WI38 (cell line): ENCODE measurements around the gene CBLN3.

ENCODE experiments used
- H3K4me3 ChIP-seq: 2 replicates; pipeline ENCODE4 v1.5.1; 2011; ENCODE audit warnings: low read depth, mild to moderate bottlenecking, control low read depth, low read length
- TF ChIP-seq, protein P1 (sequence below): IDR thresholded peaks from 2 replicates; pipeline ENCODE4 v1.5.1; 2012; ENCODE audit warnings: low read depth, mild to moderate bottlenecking, control low read depth, low read length

The CBLN3 gene

DNA sequence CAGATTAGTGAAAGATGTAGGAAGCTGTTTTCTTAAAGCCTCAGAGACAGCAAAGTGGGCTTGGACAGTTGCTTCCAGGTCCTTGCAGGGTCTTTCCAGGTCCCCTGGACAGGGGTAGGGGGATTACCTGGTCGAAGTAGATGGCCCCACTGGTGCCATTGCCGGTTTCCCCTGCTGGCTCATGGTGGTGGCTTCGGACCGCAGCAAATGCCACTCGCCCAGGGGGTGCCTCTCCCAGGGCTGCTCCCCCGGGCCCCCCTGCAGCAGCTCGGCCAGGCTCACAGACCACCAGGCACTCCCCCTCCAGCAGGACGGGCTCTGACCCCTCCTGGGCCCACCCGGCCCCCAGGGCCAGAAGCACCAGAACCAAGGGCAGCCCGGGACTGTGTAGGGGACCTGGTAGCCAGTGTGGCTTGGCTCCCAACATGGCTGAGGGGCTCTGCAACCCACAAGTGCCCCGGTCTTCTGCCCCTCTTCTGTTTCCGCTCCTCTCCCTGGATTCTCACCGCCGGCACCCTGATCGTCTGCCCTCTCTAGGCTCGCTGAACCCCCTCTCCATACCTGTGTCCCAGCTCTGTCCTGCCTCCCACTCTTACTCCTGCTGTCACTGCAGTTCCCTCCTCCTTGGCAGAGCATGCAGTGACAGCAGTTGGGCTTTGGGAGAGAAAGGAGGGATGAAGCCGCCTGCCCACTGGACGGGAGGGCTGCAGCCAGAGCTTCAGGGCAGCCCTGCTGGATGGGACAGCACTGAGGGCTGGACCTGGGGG, 657 bp downstream of the CBLN3 start:
- peak overlapping the region; percentile 73 for H3K4me3 ChIP-seq
- TF ChIP-seq, protein P1, sequence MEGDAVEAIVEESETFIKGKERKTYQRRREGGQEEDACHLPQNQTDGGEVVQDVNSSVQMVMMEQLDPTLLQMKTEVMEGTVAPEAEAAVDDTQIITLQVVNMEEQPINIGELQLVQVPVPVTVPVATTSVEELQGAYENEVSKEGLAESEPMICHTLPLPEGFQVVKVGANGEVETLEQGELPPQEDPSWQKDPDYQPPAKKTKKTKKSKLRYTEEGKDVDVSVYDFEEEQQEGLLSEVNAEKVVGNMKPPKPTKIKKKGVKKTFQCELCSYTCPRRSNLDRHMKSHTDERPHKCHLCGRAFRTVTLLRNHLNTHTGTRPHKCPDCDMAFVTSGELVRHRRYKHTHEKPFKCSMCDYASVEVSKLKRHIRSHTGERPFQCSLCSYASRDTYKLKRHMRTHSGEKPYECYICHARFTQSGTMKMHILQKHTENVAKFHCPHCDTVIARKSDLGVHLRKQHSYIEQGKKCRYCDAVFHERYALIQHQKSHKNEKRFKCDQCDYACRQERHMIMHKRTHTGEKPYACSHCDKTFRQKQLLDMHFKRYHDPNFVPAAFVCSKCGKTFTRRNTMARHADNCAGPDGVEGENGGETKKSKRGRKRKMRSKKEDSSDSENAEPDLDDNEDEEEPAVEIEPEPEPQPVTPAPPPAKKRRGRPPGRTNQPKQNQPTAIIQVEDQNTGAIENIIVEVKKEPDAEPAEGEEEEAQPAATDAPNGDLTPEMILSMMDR, result no peak

- TF ChIP-seq, protein P1, result no peak
- no peak overlapping the region for H3K4me3 ChIP-seq
These were observed 1.6 kb downstream of the CBLN3 start for GRCh38 chr14:24427537-24428508.

DNA sequence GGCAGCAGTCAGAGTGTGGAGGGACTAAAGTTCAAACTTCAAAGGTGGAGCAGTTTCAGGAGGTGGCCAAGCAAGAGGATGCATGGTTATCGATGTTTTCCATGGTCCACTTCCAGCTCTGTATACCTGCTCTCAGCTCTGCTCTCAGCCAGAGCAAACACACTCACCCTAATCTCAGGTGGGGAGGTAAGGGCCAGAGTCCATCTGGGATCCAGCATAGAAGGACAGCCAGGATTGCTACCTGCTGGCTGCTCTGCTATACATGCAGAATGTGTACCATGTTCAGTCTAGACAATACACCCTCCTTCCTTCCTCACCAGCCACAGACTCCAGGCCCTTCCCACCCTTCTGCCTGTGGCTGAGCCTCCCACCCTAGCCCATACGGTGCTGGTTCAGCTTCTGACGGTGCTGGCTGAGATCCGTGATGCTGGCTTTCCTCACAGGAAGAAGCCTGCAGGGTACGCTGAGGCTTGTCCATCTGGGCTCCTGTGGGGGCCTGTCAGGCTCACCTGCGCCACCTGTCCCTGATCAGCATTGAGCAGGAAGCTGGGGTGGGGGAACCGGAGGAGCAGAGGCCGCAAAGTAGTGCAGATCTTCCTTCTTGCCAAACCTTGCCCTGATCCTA, 2.4 kb downstream of the CBLN3 start:
- no peak overlapping the region for H3K4me3 ChIP-seq
- TF ChIP-seq, protein P1, result no peak

GRCh38 chr14:24426150-24426911, 3.1 kb downstream of the CBLN3 start:
- TF ChIP-seq, protein P1, result no peak

GRCh38 chr14:24425704-24426103, 3.8 kb downstream of the CBLN3 start:
- TF ChIP-seq, protein P1, result no peak

More at GRCh38 chr14:24426150-24426911, 3.1 kb downstream of the CBLN3 start:
- no peak overlapping the region for H3K4me3 ChIP-seq

DNA sequence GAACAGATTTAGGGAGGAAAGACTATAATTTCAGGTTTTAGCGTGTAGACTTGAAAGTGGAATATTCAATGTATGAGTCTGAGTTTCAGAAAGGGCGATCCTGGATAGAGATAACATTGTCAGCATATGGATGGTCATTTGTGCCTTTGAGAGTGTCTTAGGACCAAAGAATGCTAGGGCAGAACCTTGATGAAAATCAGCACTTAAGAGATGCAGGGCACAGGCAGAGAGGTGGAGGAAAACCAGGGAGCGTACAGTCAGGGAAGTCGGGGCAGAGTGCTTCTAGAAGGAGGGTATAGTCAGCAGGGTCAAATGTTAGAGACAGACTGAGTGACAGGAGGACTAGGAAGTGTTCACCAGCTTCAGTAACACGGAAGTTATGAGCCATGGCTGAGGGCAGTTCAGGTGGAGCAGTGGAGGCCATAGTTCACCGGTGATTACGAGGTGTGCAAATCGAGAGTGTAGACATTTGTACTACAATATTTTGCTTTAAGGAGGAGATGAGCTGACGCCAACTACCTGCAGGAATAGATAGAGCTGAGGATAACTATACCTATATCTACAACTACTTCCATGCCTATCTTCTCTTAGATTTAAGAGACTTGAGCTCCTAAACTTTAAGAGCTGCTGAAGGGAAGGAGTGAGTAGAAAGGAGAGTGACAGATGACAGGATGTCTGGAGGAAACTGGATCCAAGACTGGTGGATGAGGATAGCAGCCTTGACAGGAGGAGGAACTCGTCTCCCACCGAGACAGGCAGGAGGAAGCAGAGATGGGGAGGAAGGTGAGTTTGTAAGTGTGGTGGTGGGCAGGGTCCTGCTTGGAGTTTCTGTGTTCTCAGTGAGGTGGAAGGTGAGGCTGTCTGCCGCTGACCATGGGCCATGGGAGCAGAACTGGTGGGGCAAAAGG, 6.5 kb downstream of the CBLN3 start:
- TF ChIP-seq, protein P1, result no peak
- no peak overlapping the region for H3K4me3 ChIP-seq

More at GRCh38 chr14:24425704-24426103, 3.8 kb downstream of the CBLN3 start:
- H3K4me3 ChIP-seq, result no peak overlapping the region
